Caco-2 (cell line): ENCODE data around the gene PRR23C. TPM values are rescaled to one million over a fixed set of nuclear protein-coding genes. Genes with fewer than 3 reads are reported as not detected.

Experiments
- Bru-seq: library from RNA; stranded (reverse); fragments of 400-500 nt; gene quantifications from one replicate; lab custom pipeline; 2021; lab: Mats Ljungman, UMichigan
- BruChase-seq, 2 experiments: library from RNA; stranded (reverse); fragments of 400-500 nt; gene quantifications; one replicate each; lab custom pipeline; 2021; lab: Mats Ljungman, UMichigan
- BruUV-seq: library from RNA; stranded (reverse); fragments of 400-500 nt; replicated peaks from 2 replicates; lab custom pipeline; 2021; lab: Mats Ljungman, UMichigan
- CTCF ChIA-PET: fragments of 300-600 bp; sonication (Branson Sonifier 250); formaldehyde crosslinking; loops from one replicate; lab custom pipeline; 2022; ENCODE audit warnings: antibody characterized with exemption; lab: Charles Lee
- POLR2A ChIA-PET: fragments of 300-600 bp; sonication (Branson Sonifier 250); formaldehyde crosslinking; loops from one replicate; lab custom pipeline; 2022; ENCODE audit warnings: antibody characterized with exemption; lab: Charles Lee
- DNase-seq, 2 experiments: peaks; one replicate each; pipeline versions ENCODE4 v3.0.0 to v3.0.0-alpha.2; 2020 to 2022
- H3K27me3 ChIP-seq: replicated peaks from 2 replicates; pipeline ENCODE4 v1.6.0; 2011; ENCODE audit warnings: low read length; ENCODE audit not compliant: control insufficient read depth, insufficient read depth
- H3K36me3 ChIP-seq: 2 replicates; pipeline ENCODE4 v1.5.1; 2011; ENCODE audit warnings: low read length; ENCODE audit not compliant: control insufficient read depth, insufficient read depth
- H3K4me1 ChIP-seq: fragments of 250-450 bp; sonication (Bioruptor Pico); 2 replicates; pipeline ENCODE4 v1.5.1; 2020; ENCODE audit warnings: mild to moderate bottlenecking
- H3K4me3 ChIP-seq: 2 replicates; pipeline ENCODE4 v1.5.1; 2011; ENCODE audit warnings: low read depth, mild to moderate bottlenecking, control low read depth, low read length
- H3K9me3 ChIP-seq: fragments of 250-450 bp; sonication (Bioruptor Pico); 2 replicates; pipeline ENCODE4 v1.5.1; 2020; ENCODE audit warnings: mild to moderate bottlenecking, moderate library complexity
- H3K27ac Mint-ChIP-seq: one replicate; pipeline ENCODE4 v1.8.0; 2022; ENCODE audit warnings: mixed read lengths; ENCODE audit not compliant: unreplicated experiment
- H3K27me3 Mint-ChIP-seq: one replicate; pipeline ENCODE4 v1.8.0; 2022; ENCODE audit warnings: mixed read lengths; ENCODE audit not compliant: insufficient read depth, unreplicated experiment
- H3K36me3 Mint-ChIP-seq: one replicate; pipeline ENCODE4 v1.8.0; 2022; ENCODE audit warnings: mild to moderate bottlenecking, mixed read lengths; ENCODE audit not compliant: insufficient read depth, unreplicated experiment
- H3K4me1 Mint-ChIP-seq: one replicate; pipeline ENCODE4 v1.8.0; 2022; ENCODE audit warnings: low read depth, mixed read lengths; ENCODE audit not compliant: unreplicated experiment
- H3K4me3 Mint-ChIP-seq: one replicate; pipeline ENCODE4 v1.8.0; 2022; ENCODE audit warnings: mild to moderate bottlenecking, moderate library complexity, mixed read lengths; ENCODE audit not compliant: unreplicated experiment
- H3K9me3 Mint-ChIP-seq: one replicate; pipeline ENCODE4 v1.8.0; 2022; ENCODE audit warnings: mixed read lengths; ENCODE audit not compliant: unreplicated experiment
- CTCF ChIP-seq, 2 experiments: fragments of 200-600 bp in 1 of 2; IDR thresholded peaks; 1 replicate in 1 of 2; 2 replicates in 1 of 2; pipeline versions ENCODE4 v1.5.1 to v1.8.0; 2011 to 2022; ENCODE audit warnings: antibody characterized with exemption in 1 of 2, control low read depth in 1 of 2, inconsistent platforms in 1 of 2, low read depth in 1 of 2, low read length in 1 of 2, mild to moderate bottlenecking in 1 of 2, moderate library complexity in 1 of 2; ENCODE audit not compliant: insufficient read depth in 1 of 2, severe bottlenecking in 1 of 2, unreplicated experiment in 1 of 2
- intact Hi-C: fragments of 100-400 bp; cut with micrococcal nuclease; formaldehyde crosslinking; loops from one replicate; pipeline ENCODE4 v1.10.0; 2022; ENCODE audit not compliant: unreplicated experiment
- long read RNA-seq: library from polyadenylated mRNA; stranded (forward); transcript quantifications from one replicate; pipeline ENCODE4 v2.0.0, GENCODE V29; 2022
- total RNA-seq: library from RNA; stranded (reverse); gene quantifications from 2 replicates; pipeline ENCODE4 v1.2.3, GENCODE V29; 2022

PRR23C gene
- not detected in 2 replicates for total RNA-seq
- not detected for Bru-seq, nascent RNA
- not detected for BruChase-seq, experiment 1, labeled RNA remaining after a 2-hour chase
- BruChase-seq, experiment 2, labeled RNA remaining after a 6-hour chase, result not detected
- long read RNA-seq, result 0 reads

GRCh38 chr3:139044366-139045210, at the start of gene PRR23C:
PRR23C (minus strand) TSS chr3:139044892; CDS start chr3:139044620, 272 bp downstream.
- no peak within 1 kb of the TSS for H3K4me3 ChIP-seq
- CTCF ChIA-PET, result no interaction called here
- intact Hi-C loops, result no loop called here
- H3K36me3 ChIP-seq, result no peaks in the 10 kb centered on the region
- DNase-seq, result no peak
- Mint-ChIP-seq H3K4me3 (no peak within 1 kb of the TSS), H3K36me3 (no peaks in the 10 kb centered on the region), H3K27me3 (peaks cover 9% of the 10 kb centered on the region), H3K4me1 (no peaks in the 10 kb centered on the region), H3K9me3 (no peaks in the 10 kb centered on the region), H3K27ac (no peak within 1 kb of the TSS)
- 0 out of 2 replicates have a peak, but pooled peaks cover 4% of the 10 kb centered on the region for H3K9me3 ChIP-seq
- H3K4me1 ChIP-seq, result no peaks in the 10 kb centered on the region
- POLR2A ChIA-PET, result no interaction called here
- no peaks in the 10 kb centered on the region for H3K27me3 ChIP-seq
- no TSS peak for BruUV-seq
- no peak for TF ChIP-seq CTCF (IDR thresholded peaks at IDR 0.05; ENCODE audit: insufficient read depth in 1 of 2, low read depth in 1 of 2, low read length in 1 of 2, severe bottlenecking in 1 of 2, unreplicated experiment in 1 of 2)

- no TSS peak for BruUV-seq
- DNase-seq, result no peak
- H3K27ac Mint-ChIP-seq, result no peak overlapping the region
- H3K27me3 Mint-ChIP-seq, result peaks cover 10% of the 10 kb centered on the region
- no peaks in the 10 kb centered on the region for H3K36me3 ChIP-seq
- no peaks in the 10 kb centered on the region for H3K4me1 Mint-ChIP-seq
- no peaks in the 10 kb centered on the region for H3K36me3 Mint-ChIP-seq
- ChIA-PET POLR2A (no interaction called here), CTCF (no interaction called here)
- H3K4me1 ChIP-seq, result no peaks in the 10 kb centered on the region
- no peaks in the 10 kb centered on the region; the same call in 1 of the 2 replicates for H3K27me3 ChIP-seq
- no peaks in the 10 kb centered on the region for H3K9me3 Mint-ChIP-seq
- intact Hi-C loops, result no loop called here
- TF ChIP-seq CTCF (IDR thresholded peaks at IDR 0.05; ENCODE audit: insufficient read depth in 1 of 2, low read depth in 1 of 2, low read length in 1 of 2, severe bottlenecking in 1 of 2, unreplicated experiment in 1 of 2), result no peak
- no peak overlapping the region for H3K4me3 ChIP-seq
- H3K9me3 ChIP-seq, result no peaks in the 10 kb centered on the region; the same call in none of the 2 replicates
- H3K4me3 Mint-ChIP-seq, result no peak overlapping the region
Observed at GRCh38 chr3:139093840-139094239, 49.1 kb upstream of the PRR23C start.

GRCh38 chr3:139088462-139089324, 44.0 kb upstream of the PRR23C start:
- Histone ChIP-seq H3K27me3 (no peaks in the 10 kb centered on the region), H3K4me3 (no peak overlapping the region), H3K4me1 (no peaks in the 10 kb centered on the region), H3K9me3 (no peaks in the 10 kb centered on the region; the same call in none of the 2 replicates), H3K36me3 (no peaks in the 10 kb centered on the region)
- POLR2A ChIA-PET, result no interaction called here
- no peak for DNase-seq
- peaks cover 10% of the 10 kb centered on the region for H3K27me3 Mint-ChIP-seq
- H3K27ac Mint-ChIP-seq, result no peak overlapping the region
- CTCF ChIA-PET, result no interaction called here
- H3K4me3 Mint-ChIP-seq, result no peak overlapping the region
- TF ChIP-seq CTCF (IDR thresholded peaks at IDR 0.05; ENCODE audit: insufficient read depth in 1 of 2, low read depth in 1 of 2, low read length in 1 of 2, severe bottlenecking in 1 of 2, unreplicated experiment in 1 of 2), result no peak
- H3K36me3 Mint-ChIP-seq, result no peaks in the 10 kb centered on the region
- H3K4me1 Mint-ChIP-seq, result no peaks in the 10 kb centered on the region
- BruUV-seq, result no TSS peak
- no peaks in the 10 kb centered on the region for H3K9me3 Mint-ChIP-seq
- intact Hi-C loops, result no loop called here
